NCI-H146 (cell line): Measurements from ENCODE around the gene THRA.

ENCODE experiments used
- DNase-seq: peaks from one replicate; lab custom pipeline; 2025; lab: John Stamatoyannopoulos, UW

The THRA gene

DNA sequence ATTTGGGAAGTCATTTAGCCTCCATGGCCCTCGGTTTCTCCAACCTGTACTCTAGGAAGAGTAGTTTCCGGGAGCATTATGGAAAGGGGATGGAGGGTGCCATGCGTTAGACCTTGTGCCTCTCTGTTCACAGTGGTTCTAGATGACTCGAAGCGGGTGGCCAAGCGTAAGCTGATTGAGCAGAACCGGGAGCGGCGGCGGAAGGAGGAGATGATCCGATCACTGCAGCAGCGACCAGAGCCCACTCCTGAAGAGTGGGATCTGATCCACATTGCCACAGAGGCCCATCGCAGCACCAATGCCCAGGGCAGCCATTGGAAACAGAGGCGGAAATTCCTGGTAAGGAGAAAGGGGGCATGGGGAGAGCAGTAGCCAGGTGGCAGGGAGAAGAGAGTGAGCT lies 21.7 kb downstream of the THRA start:
- DNase-seq, result no peak

- DNase-seq, result peak; percentile 44
These were observed 23.6 kb downstream of the THRA start for GRCh38 chr17:40086150-40087044.

DNA sequence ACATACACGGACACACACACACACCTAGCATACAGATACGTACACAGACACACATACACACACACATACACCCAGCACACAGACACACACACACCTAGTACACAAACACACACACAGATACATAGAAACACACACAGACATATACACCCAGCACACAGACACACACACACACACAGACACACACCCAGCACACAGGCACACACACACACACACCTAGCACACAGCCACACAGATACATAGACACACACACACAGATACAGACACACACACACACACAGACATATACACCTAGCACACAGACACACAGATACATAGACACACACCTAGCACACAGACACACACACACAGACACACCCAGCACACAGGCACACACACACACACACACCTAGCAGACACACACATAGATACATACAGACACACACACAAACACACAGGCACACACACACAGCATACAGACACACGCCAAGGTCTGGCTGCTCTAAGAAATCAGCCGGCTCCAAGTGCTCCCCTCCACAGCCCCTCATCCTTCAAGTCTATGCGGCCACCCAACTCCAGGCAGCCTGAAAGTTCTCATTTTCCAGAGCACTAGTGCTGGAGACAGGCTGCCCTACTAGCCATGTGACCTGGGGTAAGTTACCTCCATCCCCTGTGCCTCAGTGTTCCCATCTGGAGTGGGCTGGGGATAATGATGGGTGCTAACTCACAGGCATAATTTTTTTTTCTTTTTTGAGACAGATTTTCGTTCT lies 24.5 kb downstream of the THRA start:
- DNase-seq, result no peak

DNA sequence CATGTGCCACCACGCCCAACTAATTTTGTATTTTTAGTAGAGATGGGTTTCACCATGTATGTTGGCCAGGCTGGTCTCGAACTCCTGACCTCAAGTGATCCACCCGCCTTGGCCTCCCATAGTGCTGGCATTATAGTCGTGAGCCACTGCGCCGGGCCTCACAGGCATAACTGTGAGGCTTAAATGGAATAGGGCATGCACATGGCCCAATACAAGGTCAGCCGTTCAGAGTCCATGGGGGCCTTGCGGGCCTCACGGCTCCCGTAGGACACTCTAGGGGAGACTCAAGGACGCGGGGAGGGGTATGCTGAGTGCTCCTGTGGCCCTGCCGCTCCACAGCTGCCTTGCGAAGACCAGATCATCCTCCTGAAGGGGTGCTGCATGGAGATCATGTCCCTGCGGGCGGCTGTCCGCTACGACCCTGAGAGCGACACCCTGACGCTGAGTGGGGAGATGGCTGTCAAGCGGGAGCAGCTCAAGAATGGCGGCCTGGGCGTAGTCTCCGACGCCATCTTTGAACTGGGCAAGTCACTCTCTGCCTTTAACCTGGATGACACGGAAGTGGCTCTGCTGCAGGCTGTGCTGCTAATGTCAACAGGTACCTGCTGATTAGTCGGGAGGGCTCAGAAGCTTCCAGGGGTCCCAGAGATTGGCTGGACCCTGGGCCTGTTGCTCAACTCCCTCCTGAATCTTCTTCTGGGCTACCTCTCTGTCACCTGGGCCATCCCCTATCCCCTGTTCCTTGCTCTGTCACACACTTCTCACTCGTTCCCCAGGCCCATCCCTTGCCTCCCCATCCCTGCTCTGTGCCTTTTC lies 25.3 kb downstream of the THRA start:
- no peak for DNase-seq

DNA sequence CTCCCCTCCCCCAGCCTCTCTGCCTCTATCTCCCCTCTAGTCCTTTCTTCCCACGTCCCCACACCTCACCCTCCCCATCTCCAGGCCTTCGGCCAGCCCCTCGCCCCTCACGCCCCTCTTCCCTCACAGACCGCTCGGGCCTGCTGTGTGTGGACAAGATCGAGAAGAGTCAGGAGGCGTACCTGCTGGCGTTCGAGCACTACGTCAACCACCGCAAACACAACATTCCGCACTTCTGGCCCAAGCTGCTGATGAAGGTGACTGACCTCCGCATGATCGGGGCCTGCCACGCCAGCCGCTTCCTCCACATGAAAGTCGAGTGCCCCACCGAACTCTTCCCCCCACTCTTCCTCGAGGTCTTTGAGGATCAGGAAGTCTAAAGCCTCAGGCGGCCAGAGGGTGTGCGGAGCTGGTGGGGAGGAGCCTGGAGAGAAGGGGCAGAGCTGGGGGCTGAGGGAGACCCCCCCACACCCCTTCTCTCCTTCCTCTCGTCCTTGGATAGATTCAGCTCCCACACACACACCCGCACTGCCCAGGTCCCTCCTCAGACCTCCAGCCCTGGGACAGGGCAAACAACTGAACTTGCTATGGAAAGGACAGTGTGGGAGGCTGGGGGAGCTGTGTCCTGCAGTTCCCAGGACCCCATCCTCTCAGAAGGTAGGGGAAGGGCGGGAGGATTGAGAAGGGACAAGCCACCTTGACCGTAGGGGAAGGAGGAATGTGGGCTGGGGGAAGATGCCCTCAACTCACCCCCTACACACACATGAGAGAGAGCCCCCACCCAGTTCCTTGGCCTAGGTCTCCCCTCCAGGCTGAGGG lies 26.5 kb downstream of the THRA start:
- no peak for DNase-seq

GRCh38 chr17:40090237-40091119 lies 27.7 kb downstream of the THRA start:
- no peak for DNase-seq

- no peak for DNase-seq
These were observed 29.1 kb downstream of the THRA start for GRCh38 chr17:40091691-40092397.

- no peak for DNase-seq
These were observed 29.8 kb downstream of the THRA start for GRCh38 chr17:40092581-40092980.

DNA sequence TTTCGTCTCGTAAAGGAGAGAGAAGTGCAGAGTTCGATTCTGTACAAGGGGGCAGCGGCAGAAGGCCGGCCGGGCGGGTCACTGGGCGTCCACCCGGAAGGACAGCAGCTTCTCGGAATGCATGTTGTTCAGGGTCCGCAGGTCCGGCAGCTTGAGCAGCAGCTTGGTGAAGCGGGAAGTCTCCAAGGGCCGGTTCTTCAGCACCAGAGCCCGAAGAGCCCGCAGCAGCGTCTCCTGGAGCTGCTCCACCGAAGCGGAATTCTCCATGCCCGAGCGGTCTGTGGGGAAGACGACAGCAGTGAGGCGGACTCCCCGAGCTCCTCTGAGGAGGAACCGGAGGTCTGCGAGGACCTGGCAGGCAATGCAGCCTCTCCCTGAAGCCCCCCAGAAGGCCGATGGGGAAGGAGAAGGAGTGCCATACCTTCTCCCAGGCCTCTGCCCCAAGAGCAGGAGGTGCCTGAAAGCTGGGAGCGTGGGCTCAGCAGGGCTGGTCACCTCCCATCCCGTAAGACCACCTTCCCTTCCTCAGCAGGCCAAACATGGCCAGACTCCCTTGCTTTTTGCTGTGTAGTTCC lies 30.3 kb downstream of the THRA start:
- no peak for DNase-seq

DNA sequence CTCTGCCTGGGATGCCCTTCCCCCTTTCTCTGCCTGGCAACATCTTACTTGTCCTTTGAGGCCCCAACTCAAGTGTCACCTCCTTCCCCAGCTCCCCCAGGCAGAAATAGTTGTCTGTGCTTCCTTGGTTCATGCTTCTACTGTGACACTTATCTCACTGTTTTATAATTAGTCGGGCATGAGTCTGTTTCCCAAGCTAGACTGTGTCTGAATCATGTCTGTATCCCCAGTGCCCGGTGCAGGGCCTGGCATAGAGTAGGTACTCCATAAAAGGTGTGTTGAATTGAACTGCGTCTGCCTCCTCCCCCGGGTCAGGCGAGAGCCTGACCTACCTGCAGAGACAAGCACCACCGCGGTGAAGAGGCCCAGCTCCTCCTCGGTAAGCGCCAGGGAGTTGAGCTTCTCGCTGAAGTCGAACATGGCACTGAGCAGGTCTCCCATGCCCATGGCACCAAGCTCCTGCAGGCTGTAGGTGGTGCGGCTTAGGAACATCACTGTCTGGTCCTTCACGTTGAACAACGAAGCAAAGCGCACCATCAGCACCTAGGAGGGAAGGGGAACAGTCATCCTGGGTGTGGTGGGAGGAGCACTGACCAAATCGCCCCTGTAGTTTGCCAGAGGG lies 30.9 kb downstream of the THRA start:
- DNase-seq, result no peak

GRCh38 chr17:40094874-40095273 lies 32.1 kb downstream of the THRA start:
- no peak for DNase-seq

DNA sequence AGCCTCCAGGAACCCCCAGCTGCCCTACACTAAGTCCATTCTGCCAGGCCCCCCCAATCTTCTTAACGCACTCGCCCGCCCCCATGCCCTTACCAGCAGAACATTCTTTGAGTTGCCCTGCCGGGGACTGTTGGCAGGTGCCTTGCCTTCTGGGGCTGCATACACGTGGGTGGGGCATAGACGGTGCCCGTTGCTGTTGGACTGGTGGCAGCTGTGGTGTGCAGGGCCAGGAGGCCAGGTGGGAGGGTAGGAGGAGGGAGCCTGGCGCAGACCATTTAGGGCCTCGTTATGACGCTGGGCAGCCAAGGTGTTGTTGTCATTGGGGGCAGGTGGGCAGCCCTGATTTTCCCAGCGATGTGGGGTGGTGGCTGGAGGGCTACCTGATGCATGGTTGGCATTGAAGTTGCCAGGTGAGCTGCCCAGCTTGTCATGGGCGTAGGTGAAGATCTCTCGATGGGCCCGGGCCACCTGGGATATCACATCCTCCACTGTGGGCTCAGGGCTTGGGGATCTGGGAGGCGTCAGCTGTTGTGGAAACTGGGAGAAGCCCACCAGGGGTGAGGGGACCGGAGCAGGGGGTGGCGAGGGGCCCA lies 32.7 kb downstream of the THRA start:
- DNase-seq, result no peak

- DNase-seq, result no peak
These were observed 33.4 kb downstream of the THRA start for GRCh38 chr17:40095944-40096791.

GRCh38 chr17:40097087-40097486 lies 34.3 kb downstream of the THRA start:
- no peak for DNase-seq

GRCh38 chr17:40097931-40098845 lies 35.4 kb downstream of the THRA start:
- DNase-seq, result no peak

GRCh38 chr17:40098846-40099618 lies 36.3 kb downstream of the THRA start:
- DNase-seq, result peak; percentile 95
